Myocyte (in vitro differentiated cells): ENCODE results near the gene AGO1. TPM values are rescaled to one million over a fixed set of nuclear protein-coding genes. Genes with fewer than 3 reads are reported as not detected.

Experiments
- DNase-seq: peaks from one replicate; pipeline ENCODE4 v3.0.0-alpha.2; 2012; ENCODE audit warnings: low read depth
- polyA plus RNA-seq: library from polyadenylated mRNA; unstranded; fragments of >200 nt; gene quantifications from one replicate; pipeline ENCODE4 v1.2.1, GENCODE V29; 2012; ENCODE audit warnings: missing spikeins
- total RNA-seq: library from RNA; depleted of rRNA; stranded (reverse); fragments of >200 nt; gene quantifications from 2 replicates; pipeline ENCODE4 v1.2.3, GENCODE V29; 2014

The AGO1 gene
- 7.3 and 9.6 TPM in 2 replicates for total RNA-seq
- 12.1 TPM for polyA plus RNA-seq

GRCh38 chr1:35882945-35883634 lies at the start of gene AGO1:
Gene AGO1, plus strand, starts transcription at chr1:35883209. Its CDS starts 213 bp downstream, at chr1:35883422.
- peak; percentile 92 for DNase-seq

GRCh38 chr1:35833395-35833794 lies 49.6 kb upstream of the AGO1 start:
- no peak for DNase-seq

GRCh38 chr1:35834218-35834617 lies 48.8 kb upstream of the AGO1 start:
- DNase-seq, result peak; percentile 88

GRCh38 chr1:35835398-35835797 lies 47.6 kb upstream of the AGO1 start:
- DNase-seq, result no peak

GRCh38 chr1:35836734-35837133 lies 46.3 kb upstream of the AGO1 start:
- DNase-seq, result no peak

- DNase-seq, result no peak
Measured at GRCh38 chr1:35838693-35839245, 44.2 kb upstream of the AGO1 start.

GRCh38 chr1:35844826-35845225 lies 38.2 kb upstream of the AGO1 start:
- no peak for DNase-seq

- DNase-seq, result peak; percentile 75
Measured at GRCh38 chr1:35845766-35846165, 37.2 kb upstream of the AGO1 start.

- DNase-seq, result no peak
Measured at GRCh38 chr1:35847935-35848565, 35.0 kb upstream of the AGO1 start.

- no peak for DNase-seq
Measured at GRCh38 chr1:35850051-35850450, 33.0 kb upstream of the AGO1 start.

- no peak for DNase-seq
Measured at GRCh38 chr1:35850716-35851115, 32.3 kb upstream of the AGO1 start.

GRCh38 chr1:35851132-35851869 lies 31.7 kb upstream of the AGO1 start:
- DNase-seq, result peak; percentile 62

- no peak for DNase-seq
Measured at GRCh38 chr1:35852241-35852640, 30.8 kb upstream of the AGO1 start.

- DNase-seq, result no peak
Measured at GRCh38 chr1:35854989-35855700, 27.9 kb upstream of the AGO1 start.

GRCh38 chr1:35856964-35857363 lies 26.0 kb upstream of the AGO1 start:
- no peak for DNase-seq

- peak; percentile 10 for DNase-seq
Measured at GRCh38 chr1:35857830-35858229, 25.2 kb upstream of the AGO1 start.

GRCh38 chr1:35860696-35861095 lies 22.3 kb upstream of the AGO1 start:
- no peak for DNase-seq

- no peak for DNase-seq
Measured at GRCh38 chr1:35863136-35863535, 19.9 kb upstream of the AGO1 start.

GRCh38 chr1:35863881-35864625 lies 19.0 kb upstream of the AGO1 start:
- DNase-seq, result no peak

- no peak for DNase-seq
Measured at GRCh38 chr1:35864813-35865212, 18.2 kb upstream of the AGO1 start.

GRCh38 chr1:35866991-35867390 lies 16.0 kb upstream of the AGO1 start:
- DNase-seq, result no peak
